HepG2 (cell line): ENCODE data around the gene SRPRB. TPM values are rescaled to one million over a fixed set of nuclear protein-coding genes. Genes with fewer than 3 reads are reported as not detected.

Source experiments
- ATAC-seq: fragments of 200-7000 bp; cut with Tn5 transposase; 3 replicates; pipeline ENCODE4 v1.9.1; 2020; ENCODE audit warnings: mild to moderate bottlenecking, moderate library complexity
- BruUV-seq: library from RNA; stranded (reverse); fragments of 400-500 nt; replicated peaks from 2 replicates; lab custom pipeline; 2021; lab: Mats Ljungman, UMichigan
- CTCF ChIA-PET: fragments of 300-600 bp; formaldehyde crosslinking; extraction: SDS; loops from one replicate; lab custom pipeline; 2021; ENCODE audit warnings: low total read pairs, inconsistent platforms, low intra/inter-chr PET ratio; lab: Yijun Ruan, JAX
- POLR2A ChIA-PET: fragments of 350-600 bp; sonication (Branson Sonifier 250); formaldehyde crosslinking; loops from one replicate; lab custom pipeline; 2020; ENCODE audit warnings: antibody characterized with exemption, inconsistent platforms; lab: Yijun Ruan, JAX
- DNase-seq: peaks from one replicate; pipeline ENCODE4 v3.0.0-alpha.2; 2015; ENCODE audit warnings: low spot score
- FAIRE-seq: peaks from 3 replicates; lab custom pipeline; 2011; peaks lifted over from hg19 to GRCh38; lab: Jason Lieb, UNC
- H2AFZ ChIP-seq: one replicate; pipeline ENCODE4 v1.6.1; 2011; ENCODE audit warnings: low read length, inconsistent platforms
- H3K27ac ChIP-seq: fragments of 300-600 bp; 3 replicates; pipeline ENCODE4 v1.8.0; 2011; ENCODE audit warnings: mixed run types, mild to moderate bottlenecking, mixed read lengths, low read length, inconsistent platforms; ENCODE audit not compliant: insufficient read depth; ENCODE audit errors: extremely low read length
- H3K27me3 ChIP-seq, 2 experiments: fragments of 200-600 bp in 1 of 2; 2 replicates in 1 of 2; 3 replicates in 1 of 2; pipeline versions ENCODE4 v1.6.0 to v1.8.0; 2011; ENCODE audit warnings: low read length in 2 of 2, mild to moderate bottlenecking in 2 of 2, moderate library complexity in 2 of 2, inconsistent platforms in 1 of 2; ENCODE audit not compliant: insufficient read depth in 2 of 2, control insufficient read depth in 1 of 2
- H3K36me3 ChIP-seq, 2 experiments: fragments of 200-600 bp in 1 of 2; replicated peaks in 1 of 2; 2 replicates in 1 of 2; 3 replicates in 1 of 2; pipeline versions ENCODE4 v1.5.1 to v1.8.0; 2011; ENCODE audit warnings: low read length in 2 of 2, inconsistent platforms in 1 of 2; ENCODE audit not compliant: insufficient read depth in 2 of 2, control insufficient read depth in 1 of 2
- H3K4me1 ChIP-seq: 2 replicates; pipeline ENCODE4 v1.5.1; 2012; ENCODE audit warnings: low read length, inconsistent platforms; ENCODE audit not compliant: insufficient read depth
- H3K4me2 ChIP-seq: 2 replicates; pipeline ENCODE4 v1.6.0; 2011; ENCODE audit warnings: low read depth, low read length, inconsistent platforms
- H3K4me3 ChIP-seq, 3 experiments: fragments of 200-600 bp in 1 of 3; sonication (generic), shearing (Covaris generic) in 1 of 3; replicated peaks in 1 of 3; 2 replicates each; pipeline ENCODE4 v1.5.1; 2011 to 2016; ENCODE audit warnings: low read length in 3 of 3, inconsistent platforms in 2 of 3, low read depth in 2 of 3, mild to moderate bottlenecking in 2 of 3, control low read depth in 1 of 3, mixed read lengths in 1 of 3; ENCODE audit not compliant: insufficient read depth in 1 of 3
- H3K79me2 ChIP-seq: one replicate; pipeline ENCODE4 v1.6.1; 2011; ENCODE audit warnings: low read length, inconsistent platforms; ENCODE audit not compliant: insufficient read depth
- H3K9ac ChIP-seq: 2 replicates; pipeline ENCODE4 v1.6.0; 2011; ENCODE audit warnings: mild to moderate bottlenecking, low read depth, low read length, inconsistent platforms; ENCODE audit not compliant: insufficient read depth
- H3K9me3 ChIP-seq: 2 replicates; pipeline ENCODE4 v1.5.1; 2012; ENCODE audit warnings: mild to moderate bottlenecking, low read length
- H4K20me1 ChIP-seq: 2 replicates; pipeline ENCODE4 v1.6.0; 2011; ENCODE audit warnings: inconsistent platforms, mild to moderate bottlenecking, low read length, moderate library complexity; ENCODE audit not compliant: insufficient read depth
- CHD2 ChIP-seq: IDR thresholded peaks from 2 replicates; pipeline ENCODE4 v1.6.1; 2011; ENCODE audit warnings: low read depth, low read length, improper control_type of control experiment
- ERF ChIP-seq: IDR thresholded peaks from 2 replicates; pipeline ENCODE4 v1.6.1; 2018; ENCODE audit warnings: missing biosample characterization, missing genetic modification reagents
- GFI1 ChIP-seq: sonication (generic); formaldehyde crosslinking; IDR thresholded peaks from 2 replicates; pipeline ENCODE4 v1.5.0; 2020; ENCODE audit warnings: missing genetic modification reagents, mild to moderate bottlenecking, borderline replicate concordance
- GPBP1L1 ChIP-seq: sonication (generic); formaldehyde crosslinking; IDR thresholded peaks from 2 replicates; pipeline ENCODE4 v1.5.0; 2020; ENCODE audit warnings: mild to moderate bottlenecking, missing genetic modification reagents
- PAF1 ChIP-seq: IDR thresholded peaks from 2 replicates; pipeline ENCODE4 v1.6.1; 2016; ENCODE audit warnings: missing genetic modification reagents, missing compliant biosample characterization
- POLR2G ChIP-seq: fragments of 200-400 bp; formaldehyde crosslinking; IDR thresholded peaks from 2 replicates; pipeline ENCODE4 v1.6.1; 2018; ENCODE audit warnings: mild to moderate bottlenecking, low read depth, low read length, moderate library complexity
- THYN1 ChIP-seq: sonication (generic); formaldehyde crosslinking; IDR thresholded peaks from 2 replicates; pipeline ENCODE4 v1.8.1; 2023; ENCODE audit warnings: low read depth, mild to moderate bottlenecking, moderate library complexity, missing genetic modification reagents, borderline replicate concordance
- UBTF ChIP-seq: sonication (generic); formaldehyde crosslinking; IDR thresholded peaks from 2 replicates; pipeline ENCODE4 v1.4.0; 2020; ENCODE audit warnings: mild to moderate bottlenecking, missing genetic modification reagents
- WGBS: methylation state at CpG from one replicate; pipeline ENCODE4 v1.1.6; 2017; ENCODE audit warnings: low lambda C conversion rate; 5-methylcytosine and 5-hydroxymethylcytosine counted together
- in situ Hi-C: cut with HindIII; loops from 2 replicates; pipeline ENCODE4 v1.10.0; 2017; ENCODE audit warnings: low pct_unique_long_range_greater_than_20kb; ENCODE audit not compliant: extremely low pct_ligation_motif_present
- intact Hi-C: fragments of 100-400 bp; cut with micrococcal nuclease; formaldehyde crosslinking; loops from one replicate; pipeline ENCODE4 v1.10.0; 2022; ENCODE audit not compliant: unreplicated experiment
- polyA plus RNA-seq, 8 experiments: library from polyadenylated mRNA; depleted of rRNA in 3 of 8; stranded (reverse) in 7 of 8; unstranded in 1 of 8; fragments of >200 nt; fragmentation: Illumina TruSeq in 4 of 8; extraction: Trizol in 4 of 8; gene quantifications; 2 replicates each; pipeline versions ENCODE4 v1.2.1 to v1.2.3, GENCODE V29; 2011 to 2016; ENCODE audit warnings: low read depth in 4 of 8, missing spikeins in 1 of 8, mixed read lengths in 1 of 8; ENCODE audit not compliant: insufficient read depth in 1 of 8
- total RNA-seq, 5 experiments: library from RNA; depleted of rRNA; stranded (reverse); fragments of >200 nt; fragmentation: Illumina TruSeq; extraction: Trizol; gene quantifications; 2 replicates each; pipeline ENCODE4 v1.2.3, GENCODE V29; 2016; ENCODE audit warnings: low read depth in 1 of 5

The SRPRB gene
- total and polyA plus RNA-seq, 2 of the 13 experiments (the other 11 are each of a cell fraction or from before 2014, with no cell fraction given), result 41.0 to 111 TPM

- ATAC-seq (no peak), FAIRE-seq (no peak), DNase-seq (no peak)
- Histone ChIP-seq H3K36me3 (peaks cover 14 to 18% of the 10 kb centered on the region in 2 experiments), H3K4me2 (no peak overlapping the region), H3K27ac (no peak overlapping the region), H3K9ac (no peak overlapping the region), H2AFZ (no peak overlapping the region), H3K27me3 (no peaks in the 10 kb centered on the region), H3K4me3 (no peak overlapping the region), H3K79me2 (no peaks in the 10 kb centered on the region), H3K9me3 (no peaks in the 10 kb centered on the region), H4K20me1 (peaks cover 23% of the 10 kb centered on the region), H3K4me1 (no peaks in the 10 kb centered on the region)
- intact Hi-C loops (no loop called here), in situ Hi-C loops (no loop called here)
- POLR2A ChIA-PET, result interaction anchor here (0.7 kb wide), 1 partner anchor 19 kb away, joined by 3 read pairs; no protein-coding TSS in a partner anchor
- BruUV-seq, result no TSS peak
- CTCF ChIA-PET, result no interaction called here
- no peak for TF ChIP-seq GPBP1L1 (CRISPR knock-in tag)
- no peak for TF ChIP-seq GFI1 (CRISPR knock-in tag)
- TF ChIP-seq CHD2, result no peak
These were observed 24.0 kb upstream of the SRPRB start for GRCh38 chr3:133781570-133781969.

GRCh38 chr3:133782454-133782853 is 23.2 kb upstream of the SRPRB start:
- 88% methylated on average over 2 of the region's 2 CpGs for WGBS
- Histone ChIP-seq H3K4me1 (no peaks in the 10 kb centered on the region), H3K9ac (no peak overlapping the region), H3K27ac (no peak overlapping the region), H3K36me3 (peaks cover 7 to 11% of the 10 kb centered on the region in 2 experiments), H3K27me3 (no peaks in the 10 kb centered on the region), H3K4me2 (no peak overlapping the region), H4K20me1 (peaks cover 18% of the 10 kb centered on the region), H3K9me3 (no peaks in the 10 kb centered on the region), H2AFZ (no peak overlapping the region), H3K4me3 (no peak overlapping the region), H3K79me2 (no peaks in the 10 kb centered on the region)
- in situ Hi-C loops (no loop called here), intact Hi-C loops (no loop called here)
- no TSS peak for BruUV-seq
- POLR2A ChIA-PET, result no interaction called here
- no peak for FAIRE-seq
- ATAC-seq, result peak; percentile 40
- no peak for DNase-seq
- CTCF ChIA-PET, result no interaction called here
- no peak for TF ChIP-seq THYN1 (CRISPR knock-in tag)
- TF ChIP-seq UBTF (CRISPR knock-in tag), result no peak
- TF ChIP-seq POLR2G, result peak; percentile 57; the same call in 1 of the 2 replicates
- no peak for TF ChIP-seq ERF
- peak; percentile 76; the same call in 1 of the 2 replicates for TF ChIP-seq PAF1 (CRISPR knock-in tag)
